GM13976 (cell line): Measurements from ENCODE around the gene SGCE.

Experiments used
- DNase-seq: peaks from one replicate; pipeline ENCODE4 v3.0.0; 2012; ENCODE audit warnings: low spot score
- in situ Hi-C: fragments of 300-500 bp; cut with MboI; formaldehyde crosslinking; loops from one replicate; pipeline ENCODE4 v1.12.0; 2022; ENCODE audit warnings: low sequenced_read_pairs, mixed read lengths, inconsistent platforms; ENCODE audit not compliant: unreplicated experiment
- TF ChIP-seq, protein P1 (sequence below): IDR thresholded peaks from 2 replicates; pipeline ENCODE4 v1.5.1; 2012; ENCODE audit warnings: borderline replicate concordance, mild to moderate bottlenecking; ENCODE audit not compliant: insufficient read depth; ENCODE audit errors: extremely low read depth, missing control alignments, control extremely low read depth

Gene SGCE

DNA sequence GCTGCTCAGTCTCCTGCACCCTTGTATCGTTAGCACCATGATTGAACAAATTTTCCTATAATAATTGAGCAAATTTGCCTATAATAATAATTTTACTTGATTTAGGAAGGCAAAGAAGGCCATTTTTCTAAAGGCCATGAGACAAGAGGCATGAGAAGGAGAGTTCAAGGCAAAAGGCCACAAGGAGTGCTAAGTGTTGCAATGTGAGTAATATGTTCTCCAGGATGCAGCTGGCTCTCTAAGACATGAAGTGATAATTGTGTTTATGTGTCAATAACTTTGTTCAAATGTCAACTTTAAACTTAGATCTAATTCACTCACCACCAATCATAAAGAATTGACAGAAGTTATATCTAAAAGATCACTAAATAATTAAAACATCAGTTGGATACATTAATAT, 53.8 kb downstream of the SGCE start:
- in situ Hi-C loops: no loop called here
- TF ChIP-seq, protein P1, sequence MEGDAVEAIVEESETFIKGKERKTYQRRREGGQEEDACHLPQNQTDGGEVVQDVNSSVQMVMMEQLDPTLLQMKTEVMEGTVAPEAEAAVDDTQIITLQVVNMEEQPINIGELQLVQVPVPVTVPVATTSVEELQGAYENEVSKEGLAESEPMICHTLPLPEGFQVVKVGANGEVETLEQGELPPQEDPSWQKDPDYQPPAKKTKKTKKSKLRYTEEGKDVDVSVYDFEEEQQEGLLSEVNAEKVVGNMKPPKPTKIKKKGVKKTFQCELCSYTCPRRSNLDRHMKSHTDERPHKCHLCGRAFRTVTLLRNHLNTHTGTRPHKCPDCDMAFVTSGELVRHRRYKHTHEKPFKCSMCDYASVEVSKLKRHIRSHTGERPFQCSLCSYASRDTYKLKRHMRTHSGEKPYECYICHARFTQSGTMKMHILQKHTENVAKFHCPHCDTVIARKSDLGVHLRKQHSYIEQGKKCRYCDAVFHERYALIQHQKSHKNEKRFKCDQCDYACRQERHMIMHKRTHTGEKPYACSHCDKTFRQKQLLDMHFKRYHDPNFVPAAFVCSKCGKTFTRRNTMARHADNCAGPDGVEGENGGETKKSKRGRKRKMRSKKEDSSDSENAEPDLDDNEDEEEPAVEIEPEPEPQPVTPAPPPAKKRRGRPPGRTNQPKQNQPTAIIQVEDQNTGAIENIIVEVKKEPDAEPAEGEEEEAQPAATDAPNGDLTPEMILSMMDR: no peak
- no peak for DNase-seq

DNA sequence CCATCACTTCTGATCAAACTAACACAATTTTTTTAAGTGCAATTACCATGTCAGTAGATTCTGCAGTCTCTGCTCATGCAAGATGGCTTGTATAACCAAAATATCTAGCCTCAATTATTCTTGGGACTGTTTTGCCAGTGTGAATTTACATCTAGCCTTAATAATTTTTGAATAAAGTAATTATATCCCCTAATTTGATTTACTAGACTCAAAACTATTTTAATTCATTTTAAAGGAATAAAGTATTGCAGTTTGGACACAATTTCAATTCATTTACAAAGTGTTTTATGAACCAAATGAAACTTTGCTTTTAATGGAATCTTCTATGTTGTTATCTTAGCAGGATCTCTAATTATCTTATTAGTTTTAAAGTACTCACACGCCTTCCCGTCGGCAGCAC, 55.7 kb downstream of the SGCE start:
- no peak for DNase-seq
- in situ Hi-C loops: no loop called here

DNA sequence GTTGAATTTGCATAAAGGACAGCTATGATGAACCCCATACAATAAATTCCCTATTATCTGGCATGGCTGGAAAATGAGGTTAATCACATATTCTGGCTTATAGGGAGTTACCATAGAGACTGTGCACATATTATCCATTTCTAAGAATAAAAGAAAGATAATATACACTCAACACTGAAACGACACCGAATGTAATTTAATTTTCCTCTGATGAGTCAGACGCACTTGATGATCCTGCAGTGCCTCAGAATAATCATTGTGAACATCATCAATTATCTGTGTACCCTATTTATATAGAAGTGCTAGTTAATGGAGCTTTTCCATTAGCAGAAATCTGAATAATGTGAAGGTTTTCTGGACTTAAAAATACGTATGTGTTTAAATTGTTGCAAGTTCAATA, 60.2 kb downstream of the SGCE start:
- in situ Hi-C loops: no loop called here
- TF ChIP-seq, protein P1: no peak
- DNase-seq: no peak

More for the DNA sequence above, 55.7 kb downstream of the SGCE start:
- TF ChIP-seq, protein P1: no peak

DNA sequence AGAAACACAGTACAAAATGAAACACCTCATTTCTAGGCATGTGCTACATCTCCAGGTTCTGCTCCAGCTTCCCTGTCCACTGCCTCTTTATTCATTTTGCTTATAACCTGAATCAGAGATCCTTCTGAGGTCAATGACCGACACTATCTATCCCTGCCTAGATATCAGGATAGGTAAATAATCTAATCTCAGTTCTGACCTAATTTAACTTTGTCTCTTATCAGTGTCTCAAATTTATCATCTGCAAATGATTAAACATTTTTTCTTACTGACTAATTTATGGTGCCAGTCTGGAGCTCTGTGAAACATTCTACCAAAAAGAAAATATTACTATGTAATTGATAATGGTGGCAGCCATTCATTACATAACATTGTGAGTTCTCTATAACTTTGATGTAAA, 61.1 kb downstream of the SGCE start:
- DNase-seq: no peak

DNA sequence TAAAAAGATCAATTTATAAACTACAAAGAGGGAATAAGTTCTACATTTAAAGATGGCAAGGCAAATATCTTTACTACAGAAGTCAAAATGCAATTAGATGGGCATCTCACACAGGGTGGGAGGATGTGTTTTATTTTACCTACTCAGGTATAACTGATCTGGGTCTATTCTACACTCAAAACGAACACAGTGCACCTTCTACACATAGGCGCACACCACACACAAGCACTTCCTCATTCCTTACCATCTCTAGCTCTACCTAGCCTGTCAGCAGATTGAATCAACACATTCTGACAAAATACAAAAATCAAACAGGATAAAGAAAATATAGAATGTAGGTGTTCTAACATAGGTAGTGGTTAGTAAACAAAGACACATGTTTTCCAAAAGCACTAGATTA, 64.8 kb downstream of the SGCE start:
- TF ChIP-seq, protein P1: no peak
- in situ Hi-C loops: no loop called here
- DNase-seq: no peak

More for the DNA sequence above, 61.1 kb downstream of the SGCE start:
- in situ Hi-C loops: no loop called here
- TF ChIP-seq, protein P1: no peak

DNA sequence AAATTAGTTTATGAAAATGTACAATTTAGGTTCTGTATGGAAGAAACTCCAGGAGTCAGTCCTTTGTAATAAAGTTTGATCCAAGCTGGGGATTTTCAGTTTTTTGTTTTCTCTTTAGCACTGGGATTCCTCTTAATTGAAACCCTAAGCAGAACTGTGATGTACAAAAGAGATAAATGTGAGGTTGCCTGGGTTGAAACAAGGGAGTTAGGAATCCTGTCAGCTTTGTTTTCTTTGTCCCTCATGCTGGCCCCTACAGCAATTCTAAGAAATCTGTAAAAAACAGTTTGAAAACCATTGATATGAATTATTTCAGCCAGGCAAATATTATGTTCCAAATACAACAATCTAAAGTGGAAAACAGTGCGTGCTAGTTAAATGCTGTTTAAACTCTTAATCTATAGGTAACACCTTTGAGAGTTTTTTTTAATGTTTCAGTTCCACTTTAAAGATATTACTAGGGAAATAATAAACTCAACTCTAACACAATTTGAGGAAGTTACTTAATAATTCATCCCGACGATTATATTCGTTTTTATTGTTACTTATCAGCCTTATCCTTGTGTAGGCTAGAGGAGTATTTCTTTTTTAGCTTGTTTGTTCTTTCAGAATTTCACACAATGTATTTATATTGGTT, 65.3 kb downstream of the SGCE start:
- no peak for DNase-seq
- in situ Hi-C loops: no loop called here
- TF ChIP-seq, protein P1: no peak
